BJ (cell line): ENCODE data around the gene RCOR3. TPM values are rescaled to one million over a fixed set of nuclear protein-coding genes. Genes with fewer than 3 reads are reported as not detected.

Source experiments
- CTCF ChIA-PET: fragments of 350-600 bp; formaldehyde crosslinking; extraction: SDS; loops from one replicate; lab custom pipeline; 2021; ENCODE audit warnings: antibody characterized with exemption, inconsistent platforms; lab: Yijun Ruan, JAX
- POLR2A ChIA-PET: fragments of 300-600 bp; sonication (Branson Sonifier 250); formaldehyde crosslinking; extraction: SDS; loops from one replicate; lab custom pipeline; 2021; ENCODE audit warnings: antibody characterized with exemption; lab: Charles Lee
- DNase-seq: peaks from one replicate; pipeline ENCODE4 v3.0.0-alpha.2; 2011; ENCODE audit warnings: low read depth
- H3K27me3 ChIP-seq: 2 replicates; pipeline ENCODE4 v1.6.0; 2011; ENCODE audit warnings: low read length; ENCODE audit not compliant: control insufficient read depth, insufficient read depth
- H3K36me3 ChIP-seq: 2 replicates; pipeline ENCODE4 v1.5.1; 2011; ENCODE audit warnings: low read length; ENCODE audit not compliant: control insufficient read depth, insufficient read depth
- H3K4me3 ChIP-seq: 2 replicates; pipeline ENCODE4 v1.5.1; 2011; ENCODE audit warnings: low read depth, mild to moderate bottlenecking, control low read depth, low read length
- polyA plus RNA-seq: library from polyadenylated mRNA; depleted of rRNA; stranded (reverse); fragments of >200 nt; gene quantifications from 2 replicates; pipeline ENCODE4 v1.2.3, GENCODE V29; 2011
- TF ChIP-seq, protein P1 (sequence below): IDR thresholded peaks from 2 replicates; pipeline ENCODE4 v1.5.1; 2011; ENCODE audit warnings: low read depth, mild to moderate bottlenecking, control low read depth, inconsistent platforms, low read length, moderate library complexity; ENCODE audit not compliant: insufficient read depth

RCOR3 gene
- polyA plus RNA-seq, 1 experiment, result 27.7 TPM

DNA sequence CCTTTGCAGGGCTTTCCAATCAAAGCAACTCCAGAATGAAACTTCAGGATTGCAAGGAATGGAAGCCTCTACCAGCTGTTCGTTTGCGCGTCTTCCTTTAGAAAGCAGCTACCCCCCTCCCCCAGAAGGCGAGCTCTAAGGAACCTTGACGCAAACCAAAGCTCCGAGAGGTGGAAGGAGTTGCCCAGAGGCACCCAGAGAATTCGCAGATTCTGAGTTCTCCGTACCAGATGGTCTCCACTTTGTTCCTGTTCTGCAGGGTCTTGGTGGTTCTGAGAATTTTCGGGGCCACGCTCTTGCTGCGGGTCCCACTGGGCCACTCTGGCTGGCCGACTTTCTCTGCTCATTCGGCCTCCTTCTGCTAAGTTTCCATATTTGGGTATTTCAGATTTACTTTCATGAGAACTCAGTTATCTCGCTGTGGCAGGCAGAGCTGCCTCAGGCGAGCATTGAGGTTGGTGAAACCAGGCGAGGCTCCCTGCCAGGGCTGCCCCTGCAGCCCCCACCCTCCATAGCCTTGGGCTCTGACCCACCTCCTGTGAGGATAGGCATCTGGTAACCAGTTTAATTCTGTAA, 68.3 kb downstream of the RCOR3 start:
- TF ChIP-seq, protein P1, sequence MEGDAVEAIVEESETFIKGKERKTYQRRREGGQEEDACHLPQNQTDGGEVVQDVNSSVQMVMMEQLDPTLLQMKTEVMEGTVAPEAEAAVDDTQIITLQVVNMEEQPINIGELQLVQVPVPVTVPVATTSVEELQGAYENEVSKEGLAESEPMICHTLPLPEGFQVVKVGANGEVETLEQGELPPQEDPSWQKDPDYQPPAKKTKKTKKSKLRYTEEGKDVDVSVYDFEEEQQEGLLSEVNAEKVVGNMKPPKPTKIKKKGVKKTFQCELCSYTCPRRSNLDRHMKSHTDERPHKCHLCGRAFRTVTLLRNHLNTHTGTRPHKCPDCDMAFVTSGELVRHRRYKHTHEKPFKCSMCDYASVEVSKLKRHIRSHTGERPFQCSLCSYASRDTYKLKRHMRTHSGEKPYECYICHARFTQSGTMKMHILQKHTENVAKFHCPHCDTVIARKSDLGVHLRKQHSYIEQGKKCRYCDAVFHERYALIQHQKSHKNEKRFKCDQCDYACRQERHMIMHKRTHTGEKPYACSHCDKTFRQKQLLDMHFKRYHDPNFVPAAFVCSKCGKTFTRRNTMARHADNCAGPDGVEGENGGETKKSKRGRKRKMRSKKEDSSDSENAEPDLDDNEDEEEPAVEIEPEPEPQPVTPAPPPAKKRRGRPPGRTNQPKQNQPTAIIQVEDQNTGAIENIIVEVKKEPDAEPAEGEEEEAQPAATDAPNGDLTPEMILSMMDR, result no peak
- POLR2A ChIA-PET, result no interaction called here
- CTCF ChIA-PET, result interaction anchor here (0.9 to 4.8 kb wide), 8 partner anchors 9 to 326 kb away, joined by 3 to 24 read pairs (median 3); no protein-coding TSS in a partner anchor
- H3K36me3 ChIP-seq, result no peaks in the 10 kb centered on the region; the same call in 1 of the 2 replicates
- no peaks in the 10 kb centered on the region for H3K27me3 ChIP-seq
- DNase-seq, result no peak
- peak overlapping the region; percentile 75 for H3K4me3 ChIP-seq

DNA sequence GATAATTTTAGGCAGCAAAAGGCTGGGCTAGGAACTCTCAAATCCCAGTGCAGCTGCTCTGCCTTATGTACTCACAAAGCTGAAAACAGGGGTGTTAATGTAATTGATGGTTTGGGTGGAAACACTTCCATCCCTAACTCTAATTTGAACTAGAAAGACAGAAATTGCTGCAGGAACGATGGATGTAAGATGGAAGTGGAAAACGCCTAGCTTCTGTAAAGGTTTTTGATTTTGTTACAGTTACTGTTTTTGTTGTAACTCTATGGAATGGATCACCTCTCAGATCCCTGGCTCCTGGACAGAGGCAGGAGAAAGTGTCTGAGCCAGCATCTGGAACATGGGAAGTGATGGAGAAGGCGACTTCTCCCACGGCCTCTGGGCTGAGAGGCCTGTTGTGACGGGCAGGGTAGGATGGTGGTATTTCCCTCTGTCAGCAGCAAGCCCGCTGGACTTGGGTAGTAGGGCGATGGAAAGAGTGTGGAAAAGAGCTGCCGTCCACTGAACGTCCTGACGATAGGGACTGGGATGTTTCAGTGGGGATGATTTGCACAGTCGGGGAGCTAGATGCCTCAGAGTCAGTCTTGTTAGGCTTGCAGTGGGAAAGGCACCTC, 69.0 kb downstream of the RCOR3 start:
- ChIA-PET POLR2A (no interaction called here), CTCF (interaction anchor here (0.9 to 4.8 kb wide), 8 partner anchors 8 to 326 kb away, joined by 3 to 24 read pairs (median 3); no protein-coding TSS in a partner anchor)
- DNase-seq, result no peak
- Histone ChIP-seq H3K4me3 (peak overlapping the region; percentile 75), H3K27me3 (no peaks in the 10 kb centered on the region), H3K36me3 (no peaks in the 10 kb centered on the region; the same call in 1 of the 2 replicates)
- TF ChIP-seq, protein P1, result no peak

DNA sequence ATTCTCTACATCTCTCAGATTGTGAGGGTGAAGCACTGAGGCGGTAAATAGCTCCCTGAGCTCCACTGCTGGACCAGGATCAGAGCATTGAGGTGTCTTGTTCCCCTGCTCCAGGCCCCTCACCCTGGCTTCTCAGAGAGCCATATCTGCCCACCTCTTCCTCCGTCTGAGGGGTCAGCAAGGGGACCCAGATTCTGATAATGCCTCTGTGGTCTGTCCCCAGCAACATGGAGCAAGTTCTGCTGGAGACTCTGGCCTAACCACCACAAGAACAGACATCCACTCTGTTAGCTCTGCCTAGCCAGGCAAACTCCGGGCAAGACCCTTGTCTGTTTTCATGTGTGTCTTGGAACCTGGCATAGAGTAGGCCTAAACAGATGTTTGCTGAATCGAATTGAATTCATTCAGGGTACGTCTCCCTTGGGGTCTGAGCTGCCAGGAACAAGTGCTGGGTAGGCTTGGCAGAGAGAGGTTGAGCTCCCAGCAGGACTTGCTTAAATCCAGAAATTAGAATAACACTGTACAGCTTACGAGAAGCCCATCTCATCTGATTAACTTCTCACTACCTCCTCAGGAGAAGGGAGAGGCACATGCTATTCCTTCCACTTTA, 69.8 kb downstream of the RCOR3 start:
- TF ChIP-seq, protein P1, result no peak
- DNase-seq, result no peak
- no peaks in the 10 kb centered on the region; the same call in 1 of the 2 replicates for H3K36me3 ChIP-seq
- no peaks in the 10 kb centered on the region for H3K27me3 ChIP-seq
- POLR2A ChIA-PET, result interaction anchor here (0.6 kb wide), 1 partner anchor 223 kb away, joined by 4 read pairs; no protein-coding TSS in a partner anchor
- H3K4me3 ChIP-seq, result no peak overlapping the region
- CTCF ChIA-PET, result interaction anchor here (0.6 to 4.8 kb wide), 5 partner anchors 141 to 331 kb away, joined by 3 to 24 read pairs (median 4); no protein-coding TSS in a partner anchor

DNA sequence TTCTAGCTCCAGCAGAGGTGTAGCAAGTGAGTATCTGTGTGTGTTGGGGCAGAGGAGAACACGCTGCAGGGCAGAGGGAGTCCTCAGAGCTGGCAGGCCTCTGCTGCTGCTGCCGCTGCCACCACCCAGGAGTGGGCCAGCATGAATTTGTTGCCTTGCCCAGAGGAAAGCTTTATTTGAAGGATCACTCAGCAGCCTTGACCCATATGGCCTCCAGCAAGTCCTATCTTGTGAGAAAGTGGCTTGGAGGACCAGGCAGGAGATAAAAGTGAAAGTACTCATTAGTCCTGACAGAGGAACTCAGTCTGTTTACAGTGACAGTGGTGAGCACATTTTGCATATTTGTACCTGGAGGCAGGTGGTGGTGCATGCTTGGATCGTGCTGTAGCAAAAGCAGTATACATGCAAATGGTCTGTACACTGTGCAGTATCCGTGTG, 70.6 kb downstream of the RCOR3 start:
- Histone ChIP-seq H3K4me3 (no peak overlapping the region), H3K27me3 (no peaks in the 10 kb centered on the region), H3K36me3 (no peaks in the 10 kb centered on the region; the same call in 1 of the 2 replicates)
- ChIA-PET CTCF (interaction anchor here (0.6 to 4.8 kb wide), 5 partner anchors 140 to 330 kb away, joined by 3 to 24 read pairs (median 4); no protein-coding TSS in a partner anchor), POLR2A (interaction anchor here (0.6 kb wide), 1 partner anchor 224 kb away, joined by 4 read pairs; no protein-coding TSS in a partner anchor)
- DNase-seq, result no peak
- TF ChIP-seq, protein P1, result no peak
